NOMO-1 (cell line): Measurements from ENCODE around the gene GEMIN4.
"Not testable (repeated sequence)": the region's sequence is repeated elsewhere in the genome, so short reads cannot be mapped to it uniquely, and the experiment has no call there.

Experiments
- DNase-seq, 2 experiments: peaks; one replicate each; lab custom pipeline; 2025; ENCODE audit not compliant: unreplicated experiment in 2 of 2; lab: John Stamatoyannopoulos, UW

Gene GEMIN4

GRCh38 chr17:781805-782731, 30.0 kb upstream of the GEMIN4 start, which contains the start of the genes GLOD4 and MRM3:
Gene GLOD4 (minus strand): TSS chr17:782280. CDS start chr17:782255, 25 bp downstream.
Gene MRM3 (plus strand): TSS chr17:782353. CDS start chr17:782379, 26 bp downstream.
- DNase-seq = peak; percentile 76 to 77

- DNase-seq = no peak
These were observed 26.0 kb upstream of the GEMIN4 start for GRCh38 chr17:778096-778495.

- no peak for DNase-seq
These were observed 22.2 kb upstream of the GEMIN4 start for GRCh38 chr17:774313-774584.

GRCh38 chr17:773467-774312, 21.6 kb upstream of the GEMIN4 start:
- DNase-seq = no peak

- no peak for DNase-seq
These were observed 21.0 kb upstream of the GEMIN4 start for GRCh38 chr17:773016-773415.

- no peak for DNase-seq
These were observed 15.0 kb upstream of the GEMIN4 start for GRCh38 chr17:767076-767475.

- no peak for DNase-seq
These were observed 8.3 kb upstream of the GEMIN4 start for GRCh38 chr17:760371-760770.

GRCh38 chr17:759964-760363, 7.9 kb upstream of the GEMIN4 start:
- DNase-seq = no peak

- not testable (repeated sequence) for DNase-seq
These were observed 4.0 kb upstream of the GEMIN4 start for GRCh38 chr17:756010-756567.

GRCh38 chr17:755319-755961, 3.4 kb upstream of the GEMIN4 start:
- not testable (repeated sequence) for DNase-seq

- no peak for DNase-seq
These were observed 1.4 kb upstream of the GEMIN4 start for GRCh38 chr17:753418-753817.

- DNase-seq = peak in 1 of 2 experiments; percentile 7
These were observed 656 bp upstream of the GEMIN4 start for GRCh38 chr17:752620-753219.

GRCh38 chr17:751269-752001, 629 bp downstream of the GEMIN4 start:
- DNase-seq = peak; percentile 56 to 64

GRCh38 chr17:750431-751037, 1.5 kb downstream of the GEMIN4 start:
- DNase-seq = no peak

GRCh38 chr17:749359-749758, 2.7 kb downstream of the GEMIN4 start:
- DNase-seq = not testable (repeated sequence)

- not testable (repeated sequence) for DNase-seq
These were observed 3.5 kb downstream of the GEMIN4 start for GRCh38 chr17:748604-749003.

- DNase-seq = no peak
These were observed 5.1 kb downstream of the GEMIN4 start for GRCh38 chr17:746783-747629.

GRCh38 chr17:746181-746580, 5.9 kb downstream of the GEMIN4 start:
- no peak for DNase-seq
